PC-3 (cell line): ENCODE data around the gene SLC45A3.

Experiments used
- CTCF ChIP-seq: fragments of 300-600 bp; sonication (generic); conservative IDR thresholded peaks from 2 replicates; pipeline ENCODE4 v1.5.1; 2017; ENCODE audit warnings: antibody characterized with exemption, low read depth, mild to moderate bottlenecking, low read length
- EZH2 ChIP-seq: fragments of 300-600 bp; sonication (generic); IDR thresholded peaks from one replicate; pipeline ENCODE4 v1.6.1; 2017; ENCODE audit warnings: antibody characterized with exemption, mild to moderate bottlenecking, low read length; ENCODE audit not compliant: unreplicated experiment
- EZH2phosphoT487 ChIP-seq: fragments of 300-600 bp; sonication (generic); IDR thresholded peaks from 2 replicates; pipeline ENCODE4 v1.6.1; 2018; ENCODE audit warnings: mild to moderate bottlenecking, antibody characterized with exemption, low read length, borderline replicate concordance

GRCh38 chr1:205672970-205673369 lies 7.3 kb downstream of the SLC45A3 start:
- no peak for TF ChIP-seq CTCF
- TF ChIP-seq EZH2, result no peak
- no peak for TF ChIP-seq EZH2phosphoT487
